HG02623 (cell line): ENCODE measurements around the gene XPC.
"Not testable (repeated sequence)": the region's sequence is repeated elsewhere in the genome, so short reads cannot be mapped to it uniquely, and the experiment has no call there.

Source experiments
- ATAC-seq: cut with Tn5 transposase; IDR thresholded peaks from one replicate; pipeline ENCODE4 v1.9.1; 2021; ENCODE audit warnings: moderate library complexity; ENCODE audit not compliant: unreplicated experiment

XPC gene

GRCh38 chr3:14178247-14179113 lies at the start of gene XPC, which contains the start of gene LSM3:
XPC (minus strand) TSS chr3:14178601; CDS start chr3:14178568, 33 bp downstream.
LSM3 (plus strand) TSS chr3:14178817; CDS start chr3:14178861, 44 bp downstream.
- ATAC-seq: peak; percentile 89

GRCh38 chr3:14227856-14228255 lies 49.5 kb upstream of the XPC start:
- no peak for ATAC-seq

- ATAC-seq: not testable (repeated sequence)
Observed at GRCh38 chr3:14226351-14226750, 48.0 kb upstream of the XPC start.

GRCh38 chr3:14225421-14225820 lies 47.0 kb upstream of the XPC start:
- no peak for ATAC-seq

- no peak for ATAC-seq
Observed at GRCh38 chr3:14224895-14225294, 46.5 kb upstream of the XPC start.

GRCh38 chr3:14223595-14223994 lies 45.2 kb upstream of the XPC start:
- no peak for ATAC-seq

- no peak for ATAC-seq
Observed at GRCh38 chr3:14222900-14223594, 44.6 kb upstream of the XPC start.

- no peak for ATAC-seq
Observed at GRCh38 chr3:14222457-14222856, 44.1 kb upstream of the XPC start.

- no peak for ATAC-seq
Observed at GRCh38 chr3:14221902-14222301, 43.5 kb upstream of the XPC start.

GRCh38 chr3:14220933-14221332 lies 42.5 kb upstream of the XPC start:
- ATAC-seq: no peak

- no peak for ATAC-seq
Observed at GRCh38 chr3:14218355-14218754, 40.0 kb upstream of the XPC start.

GRCh38 chr3:14216257-14217048 lies 38.1 kb upstream of the XPC start:
- ATAC-seq: no peak

GRCh38 chr3:14214764-14215163 lies 36.4 kb upstream of the XPC start:
- ATAC-seq: no peak

- ATAC-seq: no peak
Observed at GRCh38 chr3:14213066-14213774, 34.8 kb upstream of the XPC start.

- no peak for ATAC-seq
Observed at GRCh38 chr3:14212032-14212431, 33.6 kb upstream of the XPC start.

GRCh38 chr3:14211621-14212020 lies 33.2 kb upstream of the XPC start:
- no peak for ATAC-seq

GRCh38 chr3:14210843-14211594 lies 32.6 kb upstream of the XPC start:
- no peak for ATAC-seq

- no peak for ATAC-seq
Observed at GRCh38 chr3:14210290-14210688, 31.9 kb upstream of the XPC start.

- ATAC-seq: no peak
Observed at GRCh38 chr3:14209581-14210289, 31.3 kb upstream of the XPC start.
